IPS-18a (cell line): ENCODE measurements around the gene WDFY1.

Source experiments
- H3K27ac ChIP-seq: one replicate; pipeline ENCODE4 v1.5.1; 2013; ENCODE audit warnings: low read length
- H3K27me3 ChIP-seq: one replicate; pipeline ENCODE4 v1.6.1; 2013; ENCODE audit warnings: mild to moderate bottlenecking, low read length; ENCODE audit not compliant: control insufficient read depth, insufficient read depth
- H3K36me3 ChIP-seq: one replicate; pipeline ENCODE4 v1.6.1; 2013; ENCODE audit warnings: low read depth, low read length; ENCODE audit not compliant: control insufficient read depth
- H3K4me1 ChIP-seq: one replicate; pipeline ENCODE4 v1.6.1; 2013; ENCODE audit warnings: low read depth, low read length; ENCODE audit not compliant: control insufficient read depth
- H3K4me3 ChIP-seq: one replicate; pipeline ENCODE4 v1.5.1; 2013; ENCODE audit warnings: low read length
- H3K9ac ChIP-seq: one replicate; pipeline ENCODE4 v1.6.1; 2013; ENCODE audit warnings: mild to moderate bottlenecking, low read length, moderate library complexity
- H3K9me3 ChIP-seq: one replicate; pipeline ENCODE4 v1.6.1; 2013; ENCODE audit warnings: low read depth, low read length; ENCODE audit not compliant: control insufficient read depth

WDFY1 gene

DNA sequence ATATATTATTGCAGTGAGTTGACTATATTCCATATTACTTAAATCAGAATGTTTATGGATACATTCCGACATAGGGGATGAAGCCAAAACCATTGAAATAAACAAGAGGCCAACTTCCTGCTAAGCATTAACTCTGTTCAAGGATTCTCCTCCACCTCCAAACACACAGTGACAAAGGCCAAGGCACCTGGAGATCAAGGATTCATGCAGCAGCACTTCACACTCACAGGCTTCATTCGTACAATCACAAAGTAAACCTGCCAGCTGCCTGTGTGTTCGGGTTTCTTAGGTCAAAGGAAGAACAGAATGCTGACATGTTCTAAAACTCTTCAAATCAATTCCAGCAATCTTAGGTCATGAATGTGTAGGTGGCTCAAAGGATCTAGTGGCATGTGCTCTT is 22.8 kb downstream of the WDFY1 start:
- H3K9me3 ChIP-seq: no peaks in the 10 kb centered on the region
- no peaks in the 10 kb centered on the region for H3K27me3 ChIP-seq
- no peaks in the 10 kb centered on the region for H3K4me1 ChIP-seq
- peaks cover 3% of the 10 kb centered on the region for H3K36me3 ChIP-seq
- no peak overlapping the region for H3K27ac ChIP-seq
- no peak overlapping the region for H3K4me3 ChIP-seq
- H3K9ac ChIP-seq: no peak overlapping the region

DNA sequence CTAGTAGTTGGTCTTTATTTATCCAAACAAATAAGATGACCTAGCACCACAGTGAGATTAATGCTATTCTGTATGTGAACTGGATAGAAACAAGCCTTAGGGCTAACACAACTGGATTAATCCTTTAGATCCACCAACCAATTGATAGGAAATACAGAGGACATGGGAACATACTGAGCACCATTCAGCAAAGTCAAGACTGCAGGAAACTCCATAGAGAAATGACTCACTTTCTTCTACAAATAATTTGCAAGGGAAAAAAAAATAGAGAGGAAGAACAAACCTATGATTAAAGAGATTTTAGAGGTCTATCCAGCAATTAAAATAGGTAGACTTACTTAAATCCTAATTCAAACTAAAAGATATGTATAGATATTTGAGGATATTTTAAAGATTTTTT is 23.9 kb downstream of the WDFY1 start:
- no peaks in the 10 kb centered on the region for H3K27me3 ChIP-seq
- H3K4me3 ChIP-seq: no peak overlapping the region
- no peaks in the 10 kb centered on the region for H3K9me3 ChIP-seq
- H3K36me3 ChIP-seq: peaks cover 9% of the 10 kb centered on the region
- no peak overlapping the region for H3K9ac ChIP-seq
- H3K27ac ChIP-seq: no peak overlapping the region
- no peaks in the 10 kb centered on the region for H3K4me1 ChIP-seq

DNA sequence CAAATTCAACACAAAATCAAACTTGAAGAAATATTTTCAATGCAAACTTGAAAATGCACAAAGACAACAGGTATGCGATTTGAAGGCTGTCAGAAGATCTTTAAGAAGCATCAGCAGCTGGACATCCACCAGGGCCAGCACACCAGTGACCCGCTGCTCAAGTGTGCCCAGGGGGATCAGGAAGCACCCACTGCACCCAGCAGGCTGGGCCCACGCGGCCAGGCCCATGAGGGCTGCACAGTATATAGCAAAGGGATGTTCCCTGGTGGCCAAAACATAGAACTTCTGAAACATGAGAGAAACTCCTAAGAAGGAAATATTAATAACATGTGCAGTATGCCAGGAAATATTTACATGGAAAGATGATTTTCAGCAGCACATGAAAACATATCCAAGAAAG is 25.0 kb downstream of the WDFY1 start:
- H3K27ac ChIP-seq: no peak overlapping the region
- no peaks in the 10 kb centered on the region for H3K4me1 ChIP-seq
- no peak overlapping the region for H3K4me3 ChIP-seq
- no peaks in the 10 kb centered on the region for H3K9me3 ChIP-seq
- no peaks in the 10 kb centered on the region for H3K27me3 ChIP-seq
- H3K36me3 ChIP-seq: peaks cover 16% of the 10 kb centered on the region
- no peak overlapping the region for H3K9ac ChIP-seq

DNA sequence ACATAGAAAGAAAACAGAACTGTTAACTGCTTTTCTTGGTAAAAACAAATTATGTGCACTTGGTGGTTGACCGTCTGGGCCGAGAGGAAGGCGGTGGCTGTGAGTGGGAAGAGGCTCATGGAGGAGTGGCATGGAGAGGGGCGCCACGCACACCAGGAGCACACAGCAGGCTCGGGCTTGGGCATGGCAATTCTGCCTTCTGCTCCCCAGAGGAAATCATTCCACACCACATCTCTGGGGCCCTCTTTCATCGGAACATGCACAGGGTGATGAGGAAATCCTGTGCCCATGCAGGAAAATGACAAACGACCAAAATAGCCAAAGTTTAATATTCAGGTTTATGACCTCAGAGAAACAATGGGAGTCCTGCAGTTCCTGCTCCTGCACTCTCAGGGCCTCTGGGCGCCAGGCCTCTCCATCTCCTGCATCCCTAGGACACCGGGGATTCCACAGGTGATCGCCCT is 26.4 kb downstream of the WDFY1 start:
- Histone ChIP-seq H3K9me3 (no peaks in the 10 kb centered on the region), H3K4me1 (no peaks in the 10 kb centered on the region), H3K9ac (no peak overlapping the region), H3K27ac (no peak overlapping the region), H3K36me3 (peaks cover 18% of the 10 kb centered on the region), H3K27me3 (no peaks in the 10 kb centered on the region), H3K4me3 (no peak overlapping the region)

DNA sequence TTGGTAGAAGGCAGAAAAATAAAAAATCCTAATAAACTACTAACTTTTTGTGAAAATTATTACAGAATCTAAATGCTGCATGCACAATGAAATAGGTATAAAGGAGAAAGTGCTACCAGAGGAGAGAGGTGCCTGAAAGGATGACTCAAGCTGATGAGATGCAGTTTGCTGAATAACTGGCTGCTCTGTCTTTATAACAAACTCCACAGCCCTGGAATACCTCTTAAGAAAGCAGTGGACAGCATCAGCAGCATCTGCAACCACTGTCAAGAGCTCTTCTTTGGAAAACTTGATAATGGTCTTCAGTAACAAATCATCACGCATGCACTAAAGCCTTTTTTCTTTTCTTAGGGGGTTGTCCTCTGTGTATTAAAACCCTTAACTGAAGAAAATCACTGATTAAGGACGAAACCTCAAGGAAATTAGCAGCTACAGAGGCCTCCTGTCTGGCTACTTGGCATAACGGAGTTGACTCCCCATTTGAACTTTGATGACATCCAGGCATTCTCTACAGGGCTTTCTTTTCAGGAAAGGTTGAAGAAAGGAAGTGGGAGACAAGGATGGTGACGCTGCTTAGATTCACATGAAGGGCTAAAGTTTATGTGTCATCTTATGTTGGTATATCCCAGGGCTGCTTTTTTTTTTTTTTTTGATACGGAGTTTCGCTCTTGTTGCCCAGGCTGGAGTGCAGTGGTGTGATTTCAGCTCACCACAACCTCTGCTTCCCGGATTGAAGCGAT is 28.8 kb downstream of the WDFY1 start:
- H3K4me1 ChIP-seq: no peaks in the 10 kb centered on the region
- no peaks in the 10 kb centered on the region for H3K9me3 ChIP-seq
- H3K9ac ChIP-seq: no peak overlapping the region
- H3K4me3 ChIP-seq: no peak overlapping the region
- H3K36me3 ChIP-seq: peaks cover 18% of the 10 kb centered on the region
- no peaks in the 10 kb centered on the region for H3K27me3 ChIP-seq
- H3K27ac ChIP-seq: no peak overlapping the region

DNA sequence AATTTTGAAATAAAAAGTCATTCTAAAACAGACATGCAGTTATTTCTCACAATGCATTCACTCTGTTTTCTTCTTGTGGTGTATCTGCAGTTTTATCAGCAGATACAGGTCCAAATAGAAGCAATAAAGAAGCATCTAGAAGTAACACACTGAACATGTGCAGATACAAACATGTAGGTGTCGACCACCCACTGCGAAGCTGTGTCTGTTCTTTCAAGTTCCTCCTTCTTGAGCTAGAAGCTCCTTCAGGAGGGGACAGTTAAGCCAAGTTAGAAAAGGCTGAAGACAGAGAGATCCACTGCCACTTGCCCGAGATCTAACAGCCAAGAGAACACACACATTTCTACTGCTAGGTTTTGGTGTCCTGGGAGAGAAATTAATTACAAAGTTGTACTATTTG is 30.1 kb downstream of the WDFY1 start:
- H3K4me1 ChIP-seq: no peaks in the 10 kb centered on the region
- H3K4me3 ChIP-seq: no peak overlapping the region
- no peaks in the 10 kb centered on the region for H3K27me3 ChIP-seq
- H3K9me3 ChIP-seq: no peaks in the 10 kb centered on the region
- no peak overlapping the region for H3K9ac ChIP-seq
- no peak overlapping the region for H3K27ac ChIP-seq
- H3K36me3 ChIP-seq: peaks cover 18% of the 10 kb centered on the region

DNA sequence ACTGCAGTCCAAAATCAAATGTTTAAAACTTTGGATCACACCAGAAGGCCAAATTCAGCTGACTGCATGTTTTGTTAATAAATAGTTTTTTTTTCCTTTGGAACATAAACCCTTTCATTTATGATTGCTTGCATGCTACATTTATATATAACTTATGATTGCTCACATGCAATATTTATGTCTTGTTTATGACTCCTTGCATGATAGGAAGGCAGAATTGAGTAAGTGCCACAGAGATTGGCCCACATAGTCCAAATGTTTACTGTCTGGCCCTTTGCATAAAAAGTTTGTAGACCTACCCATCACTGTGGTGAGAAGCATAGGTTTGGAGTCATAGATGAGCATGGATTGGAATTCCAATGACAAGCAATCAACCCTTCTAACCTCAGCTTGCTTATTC is 30.8 kb downstream of the WDFY1 start:
- Histone ChIP-seq H3K4me1 (no peaks in the 10 kb centered on the region), H3K9me3 (no peaks in the 10 kb centered on the region), H3K27ac (no peak overlapping the region), H3K9ac (no peak overlapping the region), H3K27me3 (no peaks in the 10 kb centered on the region), H3K4me3 (no peak overlapping the region), H3K36me3 (peaks cover 18% of the 10 kb centered on the region)

DNA sequence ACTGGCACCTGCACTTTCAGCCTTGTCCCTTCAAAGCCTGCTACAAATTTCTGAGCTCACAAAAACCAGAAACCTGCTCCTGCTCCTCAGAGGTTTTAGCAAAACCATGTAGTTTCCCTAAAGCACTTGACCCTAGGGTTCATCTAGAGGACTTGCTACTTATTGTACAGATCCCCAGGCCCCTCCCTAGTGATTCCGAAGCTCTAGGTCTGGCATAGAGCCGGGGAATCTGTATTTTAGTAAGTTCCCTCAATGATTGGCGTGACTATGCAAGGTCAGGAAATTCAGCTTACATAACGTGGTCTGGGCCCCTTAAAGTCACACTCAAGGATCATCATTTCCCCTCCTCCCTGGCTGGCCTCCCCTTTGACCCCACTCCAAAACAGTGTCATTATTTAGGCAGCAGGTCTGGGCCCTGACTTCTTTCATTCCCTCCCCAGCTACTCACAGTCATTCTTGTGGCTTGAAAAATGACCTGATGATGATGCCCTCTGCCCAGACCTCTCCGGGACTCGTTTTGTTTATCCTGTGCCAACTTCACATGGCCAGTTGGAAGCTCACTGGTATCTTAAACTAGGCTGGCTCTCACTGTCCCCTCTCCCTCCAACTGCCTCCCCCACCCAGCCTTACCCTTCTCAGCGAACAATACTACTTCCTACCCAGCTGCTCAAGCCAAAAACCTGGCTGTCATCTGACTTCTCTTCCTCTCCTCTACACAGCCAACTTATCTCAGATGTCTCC is 36.0 kb downstream of the WDFY1 start:
- Histone ChIP-seq H3K9me3 (no peaks in the 10 kb centered on the region), H3K4me1 (no peaks in the 10 kb centered on the region), H3K27me3 (no peaks in the 10 kb centered on the region), H3K4me3 (no peak overlapping the region), H3K9ac (no peak overlapping the region), H3K36me3 (peaks cover 16% of the 10 kb centered on the region), H3K27ac (no peak overlapping the region)

DNA sequence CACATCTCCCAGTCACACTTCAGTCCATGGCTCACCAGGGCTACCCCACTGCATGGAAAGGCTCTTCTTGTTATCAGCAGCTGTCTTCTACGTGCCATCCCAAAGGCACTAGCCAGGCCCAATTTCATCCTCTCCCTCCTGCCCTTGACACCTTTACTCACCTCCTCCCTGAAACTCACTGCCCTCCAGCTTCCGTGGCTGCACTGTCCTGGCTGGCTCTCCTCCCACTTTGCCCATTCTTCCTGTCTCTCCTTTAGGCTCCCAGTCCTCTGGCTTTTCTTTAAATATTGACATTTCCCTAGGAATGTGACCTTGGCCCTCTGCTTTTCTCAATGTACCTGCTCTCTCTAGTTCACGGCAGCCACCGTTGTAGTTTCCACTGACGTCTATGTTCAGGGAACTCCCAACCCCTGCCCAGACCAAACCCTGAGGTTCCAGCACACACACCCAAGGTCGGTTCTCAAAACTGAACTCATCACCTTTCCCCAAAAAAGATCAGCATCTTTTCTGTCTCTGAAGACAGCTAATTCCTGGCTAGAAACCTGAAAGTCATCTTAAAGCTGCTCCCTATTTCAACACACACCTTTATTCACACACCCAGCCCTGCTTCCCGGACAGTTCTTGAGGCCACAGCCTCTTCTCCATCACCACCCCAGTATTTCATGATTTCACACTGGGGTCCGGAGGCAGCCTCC is 36.7 kb downstream of the WDFY1 start:
- Histone ChIP-seq H3K4me1 (no peaks in the 10 kb centered on the region), H3K27me3 (no peaks in the 10 kb centered on the region), H3K9me3 (no peaks in the 10 kb centered on the region), H3K27ac (no peak overlapping the region), H3K9ac (no peak overlapping the region), H3K36me3 (peaks cover 22% of the 10 kb centered on the region), H3K4me3 (no peak overlapping the region)

DNA sequence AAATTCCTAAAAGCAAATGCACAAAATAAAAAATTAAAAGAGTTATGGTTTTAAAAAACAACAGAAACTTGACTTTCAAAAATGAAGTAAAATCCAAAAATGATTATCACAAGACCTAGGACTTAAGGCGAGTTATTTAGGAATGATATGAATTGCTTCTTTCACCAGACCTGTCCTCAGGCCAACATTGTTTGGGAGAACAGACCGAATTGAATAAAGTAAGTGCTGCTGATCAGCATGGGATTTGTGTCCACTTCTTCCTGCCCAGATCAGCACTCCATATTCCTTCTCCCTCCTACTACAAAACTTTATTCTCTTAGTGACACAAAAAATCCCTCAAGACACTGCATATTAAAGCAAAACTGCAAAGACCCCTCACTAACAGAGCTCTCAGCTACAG is 39.1 kb downstream of the WDFY1 start:
- no peaks in the 10 kb centered on the region for H3K9me3 ChIP-seq
- peaks cover 32% of the 10 kb centered on the region for H3K36me3 ChIP-seq
- H3K9ac ChIP-seq: no peak overlapping the region
- no peaks in the 10 kb centered on the region for H3K4me1 ChIP-seq
- H3K27me3 ChIP-seq: no peaks in the 10 kb centered on the region
- H3K4me3 ChIP-seq: no peak overlapping the region
- no peak overlapping the region for H3K27ac ChIP-seq

DNA sequence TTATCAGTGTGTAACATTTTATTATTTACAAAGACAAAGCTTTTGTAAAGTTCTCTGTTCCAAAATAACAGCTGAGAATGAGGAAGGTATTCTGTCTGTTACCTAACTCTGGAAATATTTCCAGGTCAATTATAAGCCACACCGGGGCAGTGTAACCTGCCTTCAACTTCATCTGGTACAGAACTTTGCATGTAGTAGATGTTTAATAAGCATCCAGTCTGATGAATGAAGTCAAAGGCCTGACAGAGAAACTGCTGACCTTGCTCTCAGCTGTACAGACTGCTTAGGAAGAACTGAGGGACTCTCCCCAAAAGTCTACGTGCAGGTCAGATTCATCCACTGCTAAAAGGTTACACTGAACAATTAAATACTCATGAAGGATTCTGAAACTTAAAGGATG is 43.3 kb downstream of the WDFY1 start:
- H3K9ac ChIP-seq: no peak overlapping the region
- no peak overlapping the region for H3K27ac ChIP-seq
- H3K9me3 ChIP-seq: no peaks in the 10 kb centered on the region
- peaks cover 50% of the 10 kb centered on the region for H3K36me3 ChIP-seq
- H3K4me1 ChIP-seq: no peaks in the 10 kb centered on the region
- no peak overlapping the region for H3K4me3 ChIP-seq
- no peaks in the 10 kb centered on the region for H3K27me3 ChIP-seq
